GM12892 (cell line): ENCODE results near the gene IGF1R.

Source experiments
- POLR2A ChIP-seq: IDR thresholded peaks from 2 replicates; pipeline ENCODE4 v1.6.1; 2011; ENCODE audit warnings: low read depth, low read length, control low read depth
- POLR2AphosphoS5 ChIP-seq: IDR thresholded peaks from 2 replicates; pipeline ENCODE4 v1.6.1; 2011; ENCODE audit warnings: low read depth, low read length, control low read depth

DNA sequence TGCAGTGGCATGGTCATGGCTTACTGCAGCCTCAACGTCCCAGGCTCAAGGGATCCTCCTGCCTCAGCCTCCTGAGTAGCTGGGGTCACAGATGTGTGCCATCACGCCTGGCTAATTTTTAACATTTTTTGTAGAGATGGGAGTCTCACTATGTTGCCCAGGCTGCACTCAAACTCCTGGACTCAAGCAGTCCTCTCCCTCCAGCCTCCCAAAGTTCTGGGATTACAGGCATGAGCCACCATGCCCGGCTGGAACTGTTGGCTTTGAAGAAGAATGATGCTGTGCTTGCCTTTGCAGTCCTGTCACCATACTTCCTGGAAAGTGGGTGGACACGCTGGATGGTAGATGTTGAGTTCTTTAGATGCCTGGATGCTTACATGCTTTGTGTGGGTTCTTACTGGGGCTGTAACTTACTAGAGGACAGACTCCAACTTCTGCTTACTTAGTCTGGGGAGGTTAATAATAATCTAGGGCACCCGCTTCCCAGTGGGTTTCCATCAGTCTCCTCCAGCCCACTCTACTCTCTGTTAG, 36.7 kb downstream of the IGF1R start:
- TF ChIP-seq POLR2AphosphoS5 (no peak), POLR2A (no peak)
